Immature natural killer cell (primary cell): ENCODE data around the gene KCTD5. TPM values are rescaled to one million over a fixed set of nuclear protein-coding genes. Genes with fewer than 3 reads are reported as not detected.
"Not testable (repeated sequence)": the region's sequence is repeated elsewhere in the genome, so short reads cannot be mapped to it uniquely, and the experiment has no call there.

Experiments
- DNase-seq, 3 donors: peaks; one replicate each; pipeline ENCODE4 v3.0.0; 2022; ENCODE audit warnings: mixed read lengths in 1 of 3
- H3K27ac Mint-ChIP-seq, 6 donors: one replicate each; pipeline ENCODE4 v1.8.0; 2020; ENCODE audit warnings: mixed read lengths in 6 of 6, mild to moderate bottlenecking in 5 of 6, inconsistent platforms in 4 of 6, moderate library complexity in 3 of 6
- H3K27me3 Mint-ChIP-seq, 3 donors: one replicate each; pipeline ENCODE4 v1.8.0; 2020 to 2021; ENCODE audit warnings: low read depth in 3 of 3, mild to moderate bottlenecking in 3 of 3, mixed read lengths in 3 of 3, moderate library complexity in 3 of 3, inconsistent platforms in 1 of 3
- H3K36me3 Mint-ChIP-seq, 3 donors: one replicate each; pipeline ENCODE4 v1.8.0; 2020; ENCODE audit warnings: mixed read lengths in 3 of 3, inconsistent platforms in 2 of 3, mild to moderate bottlenecking in 2 of 3
- H3K4me1 Mint-ChIP-seq, 2 donors: one replicate each; pipeline ENCODE4 v1.8.0; 2020; ENCODE audit warnings: inconsistent platforms in 2 of 2, mild to moderate bottlenecking in 2 of 2, mixed read lengths in 2 of 2, moderate library complexity in 1 of 2
- H3K4me3 Mint-ChIP-seq, 5 donors: one replicate each; pipeline ENCODE4 v1.8.0; 2020; ENCODE audit warnings: mild to moderate bottlenecking in 5 of 5, mixed read lengths in 5 of 5, inconsistent platforms in 3 of 5, moderate library complexity in 3 of 5
- H3K9me3 Mint-ChIP-seq, 6 donors: one replicate each; pipeline ENCODE4 v1.8.0; 2020; ENCODE audit warnings: mild to moderate bottlenecking in 6 of 6, mixed read lengths in 6 of 6, inconsistent platforms in 4 of 6, moderate library complexity in 3 of 6
- polyA plus RNA-seq, 3 donors: library from polyadenylated mRNA; unstranded; fragments of 300-500 nt; fragmentation: Illumina TruSeq; gene quantifications; one replicate each; pipeline ENCODE4 v1.2.3, GENCODE V29; 2021

The KCTD5 gene
- polyA plus RNA-seq, 3 donors from 2014 or later: 22.2 to 38.9 (median 25.9) TPM

GRCh38 chr16:2696601-2697250 is 14.4 kb downstream of the KCTD5 start:
- H3K4me3 Mint-ChIP-seq, DNase-seq, H3K9me3 Mint-ChIP-seq, H3K36me3 Mint-ChIP-seq, H3K27me3 Mint-ChIP-seq: not testable (repeated sequence)
- H3K4me1 Mint-ChIP-seq: peaks cover 6 to 12% of the 10 kb centered on the region in 2 donors
- H3K27ac Mint-ChIP-seq: peak overlapping the region in 1 of 6 donors; percentile 64

GRCh38 chr16:2697401-2697948 is 15.2 kb downstream of the KCTD5 start:
- H3K27ac Mint-ChIP-seq: no peak overlapping the region
- H3K9me3 Mint-ChIP-seq: no peaks in the 10 kb centered on the region
- H3K4me1 Mint-ChIP-seq: peaks cover 4 to 12% of the 10 kb centered on the region in 2 donors
- no peak for DNase-seq
- peaks cover 0 to 6% (median 4%) of the 10 kb centered on the region in 3 donors for H3K36me3 Mint-ChIP-seq
- H3K27me3 Mint-ChIP-seq: peaks cover 0 to 2% (median 2%) of the 10 kb centered on the region in 3 donors
- no peak overlapping the region for H3K4me3 Mint-ChIP-seq

DNA sequence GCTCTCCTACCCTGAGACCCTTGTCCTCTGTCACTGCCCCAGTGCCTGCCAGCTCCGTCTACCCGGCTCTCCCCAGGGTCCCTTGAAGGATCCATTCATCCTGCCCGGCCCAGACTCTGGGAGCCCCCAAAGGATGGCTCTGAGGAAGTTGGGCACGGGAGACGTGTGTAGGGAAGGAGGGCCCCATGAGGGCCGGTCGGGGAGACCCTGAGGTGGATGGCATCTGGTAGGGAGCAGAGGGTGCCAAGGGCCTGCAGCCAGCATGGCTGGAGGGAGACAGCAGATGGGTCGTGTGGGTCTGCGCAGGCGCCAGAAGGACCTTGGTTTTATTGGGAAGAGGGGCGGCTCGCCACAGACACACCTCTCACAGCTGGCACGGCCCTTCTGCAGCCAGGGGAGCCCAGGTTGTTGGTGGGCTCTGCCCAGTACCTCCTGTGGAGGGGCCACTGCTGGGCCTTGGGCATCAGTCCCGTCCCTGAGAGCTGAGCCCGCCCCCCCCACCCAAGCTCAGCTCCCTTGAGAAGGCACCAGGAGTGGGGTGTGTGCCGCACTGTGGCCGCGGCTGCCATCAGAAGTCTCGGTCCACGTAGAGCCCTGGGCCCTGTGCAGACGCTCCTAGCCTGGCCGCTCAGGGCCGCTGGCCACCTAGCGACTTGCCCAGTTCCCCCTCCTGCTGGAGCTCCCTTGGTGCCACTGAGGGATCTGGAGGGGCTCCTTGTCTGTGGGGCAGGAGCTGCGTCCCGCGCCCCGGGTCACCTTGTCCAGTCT is 16.0 kb downstream of the KCTD5 start:
- H3K27me3 Mint-ChIP-seq: peaks cover 0 to 2% (median 2%) of the 10 kb centered on the region in 3 donors
- H3K9me3 Mint-ChIP-seq: no peaks in the 10 kb centered on the region
- no peak overlapping the region for H3K4me3 Mint-ChIP-seq
- peaks cover 2 to 9% of the 10 kb centered on the region in 2 donors for H3K4me1 Mint-ChIP-seq
- no peak for DNase-seq
- peaks cover 0 to 6% (median 4%) of the 10 kb centered on the region in 3 donors for H3K36me3 Mint-ChIP-seq
- no peak overlapping the region for H3K27ac Mint-ChIP-seq

- H3K27me3 Mint-ChIP-seq: peaks cover 0 to 2% (median 2%) of the 10 kb centered on the region in 3 donors
- H3K9me3 Mint-ChIP-seq: no peaks in the 10 kb centered on the region
- no peak for DNase-seq
- no peak overlapping the region for H3K4me3 Mint-ChIP-seq
- peaks cover 0 to 4% of the 10 kb centered on the region in 2 donors for H3K4me1 Mint-ChIP-seq
- no peak overlapping the region for H3K27ac Mint-ChIP-seq
- H3K36me3 Mint-ChIP-seq: peaks cover 0 to 6% (median 4%) of the 10 kb centered on the region in 3 donors
Measured at GRCh38 chr16:2698965-2699750, 16.8 kb downstream of the KCTD5 start.

DNA sequence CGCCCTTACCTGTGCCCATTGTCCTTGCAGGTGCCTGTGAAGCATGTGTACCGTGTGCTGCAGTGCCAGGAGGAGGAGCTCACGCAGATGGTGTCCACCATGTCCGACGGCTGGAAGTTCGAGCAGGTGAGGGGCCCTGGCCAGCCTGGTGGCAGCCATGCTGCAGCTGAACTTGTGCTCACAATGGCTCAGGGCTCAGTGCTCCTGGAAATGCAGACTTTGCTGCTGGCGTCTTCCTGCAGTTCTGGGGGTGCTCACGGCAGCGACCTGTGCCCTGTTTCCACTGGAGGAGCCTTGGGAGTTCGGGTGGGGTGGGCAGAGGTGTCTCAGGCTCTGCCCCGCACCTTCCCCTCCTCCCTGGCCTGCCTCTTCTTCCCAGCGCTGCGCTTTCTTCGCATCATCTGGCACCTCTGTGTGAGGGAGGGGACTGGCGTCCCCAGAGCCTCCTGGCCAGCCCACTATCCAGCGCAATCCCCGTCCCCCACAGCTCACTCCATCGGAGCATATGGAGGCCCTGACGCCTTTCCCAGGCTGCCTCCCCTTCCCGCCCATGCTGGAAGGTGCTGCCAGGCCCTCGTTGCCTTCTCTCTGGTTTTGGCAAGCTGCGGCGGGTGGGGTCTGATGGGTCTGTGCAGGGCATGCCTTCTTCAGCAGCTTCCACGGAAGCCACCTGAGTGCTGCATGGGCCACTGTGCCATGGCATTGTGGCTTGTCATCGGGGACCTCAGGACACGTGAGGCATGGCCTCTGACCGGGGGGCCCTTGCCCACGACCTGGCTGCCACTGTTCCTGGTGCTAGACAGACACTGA is 17.7 kb downstream of the KCTD5 start:
- DNase-seq: no peak
- Mint-ChIP-seq H3K36me3 (peaks cover 0 to 6% (median 4%) of the 10 kb centered on the region in 3 donors), H3K4me3 (no peak overlapping the region), H3K4me1 (peaks cover 0 to 4% of the 10 kb centered on the region in 2 donors), H3K27me3 (peaks cover 0 to 3% (median 2%) of the 10 kb centered on the region in 3 donors), H3K27ac (no peak overlapping the region), H3K9me3 (no peaks in the 10 kb centered on the region)

GRCh38 chr16:2700786-2701185 is 18.5 kb downstream of the KCTD5 start:
- Mint-ChIP-seq H3K27me3 (peaks cover 0 to 3% (median 2%) of the 10 kb centered on the region in 3 donors), H3K4me3 (no peak overlapping the region), H3K27ac (no peak overlapping the region), H3K9me3 (no peaks in the 10 kb centered on the region), H3K36me3 (peaks cover 0 to 6% (median 4%) of the 10 kb centered on the region in 3 donors), H3K4me1 (peaks cover 0 to 4% of the 10 kb centered on the region in 2 donors)
- DNase-seq: no peak

DNA sequence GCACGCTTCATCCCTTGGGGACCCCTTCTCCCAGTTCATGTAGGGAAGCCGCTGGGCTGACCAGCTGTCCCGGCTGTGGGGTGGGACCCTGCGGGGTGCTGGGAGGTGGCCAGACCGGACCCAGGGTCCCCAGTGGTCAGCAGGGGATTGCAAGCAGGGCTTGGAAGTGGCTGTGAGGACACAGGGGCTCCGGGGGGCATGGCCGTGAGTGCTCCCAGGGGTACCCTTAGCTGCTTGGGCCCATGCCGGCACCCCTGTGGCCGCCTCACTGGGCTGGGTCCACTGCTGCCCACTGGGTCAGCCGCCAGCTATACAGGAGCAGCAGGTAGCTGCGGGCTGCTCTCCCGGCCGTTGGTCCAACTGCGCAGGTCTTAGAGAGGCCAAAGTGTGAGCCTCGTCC is 18.9 kb downstream of the KCTD5 start:
- DNase-seq: no peak
- H3K27me3 Mint-ChIP-seq: peaks cover 0 to 3% (median 2%) of the 10 kb centered on the region in 3 donors
- H3K4me3 Mint-ChIP-seq: no peak overlapping the region
- H3K36me3 Mint-ChIP-seq: peaks cover 0 to 6% (median 4%) of the 10 kb centered on the region in 3 donors
- H3K27ac Mint-ChIP-seq: no peak overlapping the region
- H3K9me3 Mint-ChIP-seq: no peaks in the 10 kb centered on the region
- peaks cover 0 to 4% of the 10 kb centered on the region in 2 donors for H3K4me1 Mint-ChIP-seq

- Mint-ChIP-seq H3K4me1 (peaks cover 0 to 2% of the 10 kb centered on the region in 2 donors), H3K27ac (no peak overlapping the region), H3K4me3 (no peak overlapping the region), H3K36me3 (peaks cover 0 to 4% (median 3%) of the 10 kb centered on the region in 3 donors), H3K9me3 (no peaks in the 10 kb centered on the region), H3K27me3 (peaks cover 0 to 3% (median 2%) of the 10 kb centered on the region in 3 donors)
- DNase-seq: no peak
Measured at GRCh38 chr16:2701713-2702437, 19.6 kb downstream of the KCTD5 start.

DNA sequence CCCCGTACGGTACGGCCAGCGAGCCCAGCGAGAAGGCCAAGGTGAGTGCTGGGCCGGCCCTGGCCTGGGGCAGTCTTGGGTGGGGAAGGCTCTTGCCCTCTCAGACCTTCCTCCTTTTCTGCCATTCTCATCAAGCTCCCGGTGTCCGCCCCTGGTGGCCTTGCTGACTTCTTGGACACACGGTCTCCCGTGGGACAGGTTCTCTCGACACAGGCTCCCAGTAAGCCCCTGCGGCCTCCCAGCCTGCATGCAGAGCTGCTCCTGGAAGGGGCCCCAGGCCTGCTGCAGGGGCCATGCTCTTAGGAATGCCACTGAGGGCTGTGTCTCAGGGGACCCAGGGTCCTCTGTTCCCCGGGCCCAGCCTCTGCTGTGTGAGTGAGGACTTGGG is 20.1 kb downstream of the KCTD5 start:
- H3K36me3 Mint-ChIP-seq: no peaks in the 10 kb centered on the region
- no peak for DNase-seq
- no peaks in the 10 kb centered on the region for H3K4me1 Mint-ChIP-seq
- no peak overlapping the region for H3K4me3 Mint-ChIP-seq
- peaks cover 0 to 4% (median 0%) of the 10 kb centered on the region in 3 donors for H3K27me3 Mint-ChIP-seq
- H3K9me3 Mint-ChIP-seq: no peaks in the 10 kb centered on the region
- no peak overlapping the region for H3K27ac Mint-ChIP-seq

GRCh38 chr16:2702871-2703745 is 20.8 kb downstream of the KCTD5 start:
- no peaks in the 10 kb centered on the region for H3K9me3 Mint-ChIP-seq
- DNase-seq: no peak
- peaks cover 0 to 1% (median under 1%) of the 10 kb centered on the region in 3 donors for H3K36me3 Mint-ChIP-seq
- H3K4me1 Mint-ChIP-seq: no peaks in the 10 kb centered on the region
- peaks cover 0 to 4% (median under 1%) of the 10 kb centered on the region in 3 donors for H3K27me3 Mint-ChIP-seq
- no peak overlapping the region for H3K27ac Mint-ChIP-seq
- no peak overlapping the region for H3K4me3 Mint-ChIP-seq

- H3K9me3 Mint-ChIP-seq: no peaks in the 10 kb centered on the region
- no peaks in the 10 kb centered on the region for H3K4me1 Mint-ChIP-seq
- no peak overlapping the region for H3K27ac Mint-ChIP-seq
- peaks cover 0 to 3% (median 2%) of the 10 kb centered on the region in 3 donors for H3K27me3 Mint-ChIP-seq
- no peak for DNase-seq
- peaks cover 4 to 6% (median 5%) of the 10 kb centered on the region in 3 donors for H3K36me3 Mint-ChIP-seq
- H3K4me3 Mint-ChIP-seq: no peak overlapping the region
Measured at GRCh38 chr16:2704166-2704982, 22.1 kb downstream of the KCTD5 start.
